Measurements from ENCODE around the gene EYS. TPM values are rescaled to one million over a fixed set of nuclear protein-coding genes. Genes with fewer than 3 reads are reported as not detected.
"Not testable (repeated sequence)": the region's sequence is repeated elsewhere in the genome, so short reads cannot be mapped to it uniquely, and the experiment has no call there.

Gene EYS
- total RNA-seq, 1 donor from 2014 or later, result 17.3 TPM

GRCh38 chr6:63800386-63800785 lies 1906.6 kb downstream of the EYS start:
- DNase-seq (ENCODE audit: low spot score), result not testable (repeated sequence)

DNA sequence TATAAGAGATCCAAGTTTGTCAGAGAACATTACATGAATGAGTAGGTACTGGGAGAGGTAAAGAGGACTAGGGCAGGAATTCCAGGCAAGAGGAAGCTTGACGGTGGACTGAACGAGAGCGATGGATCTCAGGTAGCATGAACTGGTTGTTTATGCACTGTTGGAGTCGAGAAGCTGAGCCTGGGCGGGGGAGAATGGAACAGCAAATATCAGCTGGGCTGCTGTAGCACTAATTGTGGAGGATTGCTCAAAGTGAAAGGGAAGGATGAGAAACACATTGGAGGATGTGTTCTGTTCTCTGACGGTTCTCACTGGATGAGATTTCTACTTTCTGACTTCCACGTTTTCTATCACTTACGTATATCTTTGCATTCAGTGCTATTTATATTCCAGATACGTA lies 1907.2 kb downstream of the EYS start:
- no peak for DNase-seq (ENCODE audit: low spot score)

DNA sequence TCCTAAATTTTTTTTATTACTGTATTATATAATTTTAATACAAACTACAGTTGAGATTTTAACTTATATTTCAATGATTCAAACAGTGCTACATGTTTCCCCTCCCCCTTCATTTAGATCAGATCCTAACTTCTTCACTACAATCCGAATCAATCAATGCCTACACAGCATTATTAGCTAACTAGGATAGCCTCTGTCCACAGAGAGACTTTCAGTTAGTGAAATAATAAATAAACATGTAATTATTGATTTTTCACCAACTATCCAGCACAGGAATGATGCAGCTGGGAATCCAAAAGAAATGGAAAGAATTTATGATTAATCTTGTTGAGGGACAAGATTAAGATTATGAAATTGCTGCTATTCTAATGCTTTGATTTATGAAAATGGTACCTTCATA lies 1907.7 kb downstream of the EYS start:
- no peak for DNase-seq (ENCODE audit: low spot score)

- no peak for DNase-seq (ENCODE audit: low spot score)
Observed at GRCh38 chr6:63798378-63798777, 1908.6 kb downstream of the EYS start.

- no peak for DNase-seq (ENCODE audit: low spot score)
Observed at GRCh38 chr6:63797721-63798120, 1909.3 kb downstream of the EYS start.

DNA sequence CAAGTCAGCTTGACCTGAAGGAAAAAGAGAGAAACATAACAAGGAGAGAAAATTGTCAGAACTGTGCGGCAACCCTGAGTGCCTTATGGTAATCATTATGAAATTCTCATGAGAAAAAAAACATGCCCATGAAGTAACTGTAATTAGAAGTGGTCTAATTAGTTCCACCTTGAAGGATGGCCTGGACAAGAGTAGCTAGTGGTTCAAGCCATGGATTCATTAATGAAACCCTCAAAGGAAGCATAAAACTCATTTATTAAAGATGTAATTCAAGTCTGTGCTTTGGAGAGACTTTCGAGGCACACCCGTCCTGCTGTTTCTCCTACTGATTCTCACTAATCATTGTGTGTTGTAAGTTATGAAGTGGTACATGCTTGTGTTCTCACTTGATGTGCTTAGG lies 1911.2 kb downstream of the EYS start:
- no peak for DNase-seq (ENCODE audit: low spot score)

GRCh38 chr6:63795006-63795405 lies 1912.0 kb downstream of the EYS start:
- DNase-seq (ENCODE audit: low spot score), result no peak

DNA sequence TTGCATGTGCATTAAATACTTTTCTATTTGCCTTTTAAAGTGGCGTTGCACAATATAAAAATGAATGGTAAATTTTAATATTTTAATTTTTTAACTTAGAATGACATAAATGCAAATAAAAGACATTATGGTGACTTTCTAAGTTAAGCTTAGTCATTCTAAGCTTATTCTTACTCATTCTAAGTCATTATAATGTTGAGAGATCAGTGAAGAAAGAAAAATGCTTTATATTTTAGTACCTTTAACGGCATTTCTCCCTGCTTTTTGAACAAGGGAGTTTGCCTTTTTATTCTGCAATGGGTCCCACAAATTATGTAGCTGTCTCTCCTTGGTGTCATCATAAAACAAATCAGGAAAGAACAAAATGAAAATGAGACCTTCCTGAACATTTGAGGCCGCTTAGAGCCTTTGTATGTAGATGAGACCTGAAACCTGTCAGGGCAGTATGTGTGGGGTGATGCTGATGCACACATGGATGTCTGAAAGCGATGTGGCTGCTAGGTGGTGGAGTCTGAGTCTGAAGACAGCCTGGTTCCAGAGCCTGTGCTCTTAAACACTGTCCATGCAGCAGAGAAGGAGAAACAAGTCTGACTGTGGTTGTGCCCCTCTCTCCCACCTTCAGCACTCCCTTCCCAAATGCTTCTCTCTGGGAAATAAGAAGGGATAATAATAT lies 1913.4 kb downstream of the EYS start:
- no peak for DNase-seq (ENCODE audit: low spot score)

DNA sequence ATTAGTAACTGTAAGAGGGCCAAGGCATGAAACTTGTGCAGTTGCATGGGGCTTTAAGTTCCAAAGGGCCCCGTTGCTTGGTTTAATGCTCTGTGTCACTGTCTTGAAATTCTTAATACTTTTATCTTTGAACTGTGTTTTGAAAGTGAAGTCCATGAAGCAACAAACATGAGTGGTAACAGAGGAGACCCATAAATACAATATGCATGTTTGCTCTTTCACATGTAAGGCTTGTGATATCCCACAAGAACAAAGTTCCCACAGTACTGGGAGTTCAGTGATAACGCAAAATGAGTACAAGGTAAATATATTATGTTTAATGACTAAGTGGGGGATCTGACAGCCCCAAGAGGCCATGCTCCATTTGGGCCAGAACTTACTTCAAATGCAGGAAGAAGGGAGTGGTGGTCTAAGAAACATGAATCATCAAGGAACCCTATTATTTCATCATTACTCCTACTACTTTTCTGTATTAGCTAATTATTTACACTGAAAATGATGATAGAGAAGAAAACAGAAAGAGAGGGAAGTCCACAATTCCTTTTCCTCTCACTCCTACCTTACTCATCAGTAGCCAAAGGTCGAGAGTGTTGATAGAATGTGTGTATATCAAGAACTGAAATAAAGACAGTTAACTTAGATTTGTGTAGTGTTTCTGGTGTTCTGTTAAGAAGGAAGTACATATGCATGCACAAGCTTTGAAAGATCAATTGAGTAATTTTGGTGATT lies 1914.1 kb downstream of the EYS start:
- DNase-seq (ENCODE audit: low spot score), result no peak

DNA sequence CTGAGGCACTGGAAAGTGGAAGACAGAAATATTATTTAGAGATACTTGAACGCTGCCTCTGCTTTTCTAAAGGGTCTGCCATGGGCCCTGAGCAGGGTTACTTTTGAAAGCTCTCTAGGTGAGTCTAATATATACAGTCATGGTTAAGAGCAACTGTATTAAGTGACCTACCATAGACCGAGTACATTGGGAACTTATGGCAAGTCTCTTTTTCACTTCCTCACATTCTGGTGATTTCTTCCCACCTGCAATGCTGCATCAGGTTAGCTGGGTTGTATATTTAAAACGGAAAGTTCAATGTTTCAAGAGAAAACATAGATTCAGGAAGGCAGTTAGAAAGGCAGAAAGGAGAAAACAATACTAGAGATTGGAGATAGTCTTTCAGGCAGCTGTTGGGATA lies 1916.7 kb downstream of the EYS start:
- no peak for DNase-seq (ENCODE audit: low spot score)

GRCh38 chr6:63789699-63790098 lies 1917.3 kb downstream of the EYS start:
- DNase-seq (ENCODE audit: low spot score), result no peak

DNA sequence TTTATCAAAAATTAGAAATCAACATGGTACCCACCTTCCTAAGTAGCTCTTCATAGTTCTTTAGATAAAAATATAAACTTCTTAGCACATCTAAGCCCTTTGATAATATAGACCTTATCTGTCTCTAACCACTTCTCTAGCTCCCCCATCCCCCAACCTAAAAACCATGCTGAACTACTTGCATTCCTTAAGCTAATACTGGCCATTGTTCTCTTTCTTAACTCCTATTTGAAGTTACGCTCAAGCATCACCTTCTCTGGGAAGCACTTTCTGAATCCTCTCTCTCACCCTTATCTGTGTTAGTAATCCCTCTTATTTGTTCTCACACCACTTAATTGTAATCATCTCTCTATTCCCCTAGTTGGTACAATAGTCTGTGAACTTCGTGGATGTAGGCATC lies 1918.5 kb downstream of the EYS start:
- DNase-seq (ENCODE audit: low spot score), result no peak

DNA sequence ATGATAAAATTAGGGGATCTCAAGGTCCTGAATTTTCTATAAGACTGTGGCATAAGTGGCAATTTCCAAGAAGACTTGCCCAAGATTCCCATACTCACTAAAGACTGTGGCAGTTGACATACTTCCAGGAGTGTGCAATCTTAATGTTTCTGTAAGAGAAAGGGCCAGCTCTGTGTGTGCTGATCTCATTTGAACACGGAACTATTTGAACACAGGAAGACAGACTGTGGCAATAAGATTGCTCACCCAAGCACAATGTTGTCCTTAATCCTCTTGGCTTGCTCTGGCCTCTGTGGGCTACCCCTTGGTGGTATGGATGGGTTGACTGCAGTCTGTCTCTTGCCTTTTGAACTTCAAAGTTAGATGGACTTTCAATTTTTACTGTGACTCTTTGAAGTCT lies 1920.0 kb downstream of the EYS start:
- DNase-seq (ENCODE audit: low spot score), result no peak

GRCh38 chr6:63785006-63785405 lies 1922.0 kb downstream of the EYS start:
- DNase-seq (ENCODE audit: low spot score), result no peak

GRCh38 chr6:63783096-63783495 lies 1923.9 kb downstream of the EYS start:
- DNase-seq (ENCODE audit: low spot score), result no peak

DNA sequence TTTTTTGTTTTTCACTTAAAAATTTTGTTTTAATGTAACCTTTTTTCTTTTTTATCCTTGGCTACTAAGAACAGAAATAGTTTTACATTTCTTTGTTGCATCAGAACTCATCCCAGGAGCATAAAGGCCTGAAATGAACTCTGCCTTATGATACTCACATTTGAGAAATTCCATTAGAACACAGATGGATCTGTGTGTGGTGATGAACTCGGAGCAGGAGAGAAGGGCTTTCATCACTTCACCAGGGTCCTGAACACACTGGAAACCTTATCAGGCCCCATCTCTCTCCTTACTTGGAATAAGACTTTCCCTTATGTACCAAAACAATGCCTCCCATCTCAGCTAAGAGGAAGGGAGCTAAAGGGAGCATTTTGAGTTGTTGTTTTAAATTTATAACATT lies 1932.1 kb downstream of the EYS start:
- DNase-seq (ENCODE audit: low spot score), result no peak

GRCh38 chr6:63773200-63773599 lies 1933.8 kb downstream of the EYS start:
- no peak for DNase-seq (ENCODE audit: low spot score)

GRCh38 chr6:63765828-63766227 lies 1941.2 kb downstream of the EYS start:
- no peak for DNase-seq (ENCODE audit: low spot score)

- DNase-seq (ENCODE audit: low spot score), result peak; percentile 59
Observed at GRCh38 chr6:63764318-63764916, 1942.6 kb downstream of the EYS start.

DNA sequence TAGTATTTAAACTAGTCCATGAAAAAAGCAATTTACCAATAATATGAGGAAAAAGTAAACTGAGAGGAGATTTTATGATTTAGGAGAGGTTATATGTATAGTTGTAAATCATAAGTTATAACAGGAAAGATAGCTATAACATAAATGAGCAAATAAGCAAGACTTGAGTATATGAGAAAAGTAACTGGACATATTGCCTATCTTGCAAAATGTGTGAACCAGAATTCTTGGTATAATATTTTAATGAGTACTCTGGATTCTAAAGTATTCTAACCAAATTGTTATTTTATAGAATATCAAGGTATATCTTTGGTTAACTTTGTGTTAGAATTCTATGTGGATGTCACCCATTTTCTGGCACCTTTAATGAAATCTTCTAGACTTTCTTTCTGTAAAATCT lies 1946.8 kb downstream of the EYS start:
- DNase-seq (ENCODE audit: low spot score), result no peak

GRCh38 chr6:63759605-63760105 lies 1947.4 kb downstream of the EYS start:
- no peak for DNase-seq (ENCODE audit: low spot score)

DNA sequence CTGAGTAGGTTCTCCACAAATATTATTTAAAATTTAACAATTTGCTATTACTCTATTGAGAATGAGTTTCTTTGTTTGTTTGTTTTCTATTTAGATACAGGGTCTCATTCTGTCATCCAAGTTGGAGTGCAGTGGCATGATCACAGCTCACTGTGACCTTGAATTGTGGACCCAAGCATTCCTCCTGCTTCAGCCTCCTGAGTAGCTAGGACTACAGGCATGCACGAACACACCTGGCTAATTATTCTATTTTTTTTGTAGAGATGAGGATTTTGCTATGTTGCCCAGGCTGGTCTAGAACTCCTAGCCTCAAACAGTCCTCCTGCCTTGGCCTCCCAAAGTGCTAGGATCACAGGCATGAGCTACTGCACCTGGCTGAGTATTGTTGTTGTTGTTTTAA lies 1949.2 kb downstream of the EYS start:
- DNase-seq (ENCODE audit: low spot score), result no peak

DNA sequence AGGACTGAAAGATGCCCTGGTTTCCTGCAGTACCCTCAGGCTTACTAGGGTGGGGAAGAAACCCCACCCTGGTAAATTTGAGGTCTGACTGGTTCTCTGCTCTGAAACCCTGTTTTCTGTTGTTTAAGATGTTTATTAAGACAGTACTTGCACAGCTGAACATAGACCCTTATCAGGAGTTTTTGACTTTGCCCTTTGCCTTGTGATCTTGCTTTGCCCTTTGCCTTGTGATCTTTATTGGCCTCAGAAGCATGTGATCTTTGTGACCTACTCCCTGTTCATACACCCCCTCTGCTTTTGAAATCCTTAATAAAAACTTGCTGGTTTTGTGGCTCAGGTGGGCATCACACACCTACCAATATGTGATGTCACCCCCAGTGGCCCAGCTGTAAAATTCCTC lies 1949.8 kb downstream of the EYS start:
- not testable (repeated sequence) for DNase-seq (ENCODE audit: low spot score)
